OCI-LY7 (cell line): ENCODE measurements around the gene CFAP52.

Experiments used
- CTCF ChIP-seq: fragments of 200-600 bp; sonication (generic); conservative IDR thresholded peaks from 2 replicates; pipeline ENCODE4 v1.5.1; 2014; ENCODE audit warnings: mild to moderate bottlenecking, antibody characterized with exemption, low read length, moderate library complexity, mixed read lengths
- EZH2phosphoT487 ChIP-seq: fragments of 200-600 bp; sonication (generic); IDR thresholded peaks from 2 replicates; pipeline ENCODE4 v1.6.1; 2018; ENCODE audit warnings: low read depth, borderline replicate concordance, mild to moderate bottlenecking, mixed run types, antibody characterized with exemption, low read length, moderate library complexity, mixed read lengths

- peak; percentile 91 for TF ChIP-seq CTCF
- TF ChIP-seq EZH2phosphoT487 = no peak
Observed at GRCh38 chr17:9576521-9577372, at the start of gene CFAP52.
